Hepatocyte (in vitro differentiated cells): ENCODE measurements around the gene GJD2. TPM values are rescaled to one million over a fixed set of nuclear protein-coding genes. Genes with fewer than 3 reads are reported as not detected.

Source experiments
- DNase-seq: peaks from one replicate; pipeline ENCODE4 v3.0.0-alpha.2; 2016; ENCODE audit warnings: low spot score
- H2AFZ ChIP-seq: fragments of 200-600 bp; sonication (generic); 2 replicates; pipeline ENCODE4 v1.6.0; 2016; ENCODE audit warnings: antibody characterized with exemption, mild to moderate bottlenecking
- H3K27ac ChIP-seq: fragments of 200-600 bp; sonication (generic); 2 replicates; pipeline ENCODE4 v1.5.1; 2016; ENCODE audit warnings: mild to moderate bottlenecking
- H3K27me3 ChIP-seq: fragments of 200-600 bp; sonication (generic); 2 replicates; pipeline ENCODE4 v1.6.1; 2016
- H3K36me3 ChIP-seq: fragments of 200-600 bp; sonication (generic); replicated peaks from 2 replicates; pipeline ENCODE4 v1.5.1; 2016; ENCODE audit warnings: low read depth; ENCODE audit not compliant: insufficient read depth
- H3K4me1 ChIP-seq: fragments of 200-600 bp; sonication (generic); 2 replicates; pipeline ENCODE4 v1.5.1; 2016; ENCODE audit warnings: mild to moderate bottlenecking, moderate library complexity; ENCODE audit not compliant: insufficient read depth
- H3K4me2 ChIP-seq: fragments of 200-600 bp; sonication (generic); 2 replicates; pipeline ENCODE4 v1.6.0; 2016
- H3K4me3 ChIP-seq: fragments of 200-600 bp; sonication (generic); 2 replicates; pipeline ENCODE4 v1.5.1; 2016; ENCODE audit warnings: mild to moderate bottlenecking
- H3K79me2 ChIP-seq: fragments of 200-600 bp; sonication (generic); 2 replicates; pipeline ENCODE4 v1.6.0; 2017; ENCODE audit warnings: mild to moderate bottlenecking
- H3K9me2 ChIP-seq: fragments of 200-600 bp; sonication (generic); replicated peaks from 2 replicates; pipeline ENCODE4 v1.6.0; 2017; ENCODE audit warnings: mild to moderate bottlenecking; ENCODE audit not compliant: insufficient read depth
- H3K9me3 ChIP-seq: fragments of 200-600 bp; sonication (generic); 2 replicates; pipeline ENCODE4 v1.5.1; 2016; ENCODE audit warnings: low read depth, mild to moderate bottlenecking
- H4K20me1 ChIP-seq: fragments of 200-600 bp; sonication (generic); 2 replicates; pipeline ENCODE4 v1.6.0; 2016; ENCODE audit warnings: mild to moderate bottlenecking; ENCODE audit not compliant: insufficient read depth, poor library complexity, severe bottlenecking
- EZH2 ChIP-seq: fragments of 200-600 bp; sonication (generic); IDR thresholded peaks from 2 replicates; pipeline ENCODE4 v1.6.1; 2016; ENCODE audit warnings: antibody characterized with exemption, mild to moderate bottlenecking, borderline replicate concordance
- EZH2phosphoT487 ChIP-seq: fragments of 200-600 bp; sonication (generic); IDR thresholded peaks from one replicate; pipeline ENCODE4 v1.6.1; 2018; ENCODE audit warnings: antibody characterized with exemption, mild to moderate bottlenecking, low read depth, moderate library complexity; ENCODE audit not compliant: unreplicated experiment, severe bottlenecking
- WGBS: methylation state at CpG from one replicate; pipeline ENCODE4 v1.1.6; 2016; ENCODE audit warnings: low lambda C conversion rate; ENCODE audit errors: missing lambda C conversion rate; 5-methylcytosine and 5-hydroxymethylcytosine counted together
- polyA plus RNA-seq: library from polyadenylated mRNA; unstranded; fragments of >200 nt; fragmentation: Nextera tagmentation; extraction: Ambion mirVana; gene quantifications from 2 replicates; pipeline ENCODE4 v1.2.1, GENCODE V29; 2016
- total RNA-seq: library from RNA; depleted of rRNA; stranded (reverse); fragments of >200 nt; gene quantifications from 2 replicates; pipeline ENCODE4 v1.2.3, GENCODE V29; 2014
- TF ChIP-seq, protein P1 (sequence below): fragments of 200-600 bp; sonication (generic); IDR thresholded peaks from 2 replicates; pipeline ENCODE4 v1.5.1; 2016; ENCODE audit warnings: antibody characterized with exemption, mild to moderate bottlenecking; ENCODE audit not compliant: poor library complexity

Gene GJD2
- total and polyA plus RNA-seq, 2 experiments from 2014 or later: 0.07 TPM; not detected in 1

DNA sequence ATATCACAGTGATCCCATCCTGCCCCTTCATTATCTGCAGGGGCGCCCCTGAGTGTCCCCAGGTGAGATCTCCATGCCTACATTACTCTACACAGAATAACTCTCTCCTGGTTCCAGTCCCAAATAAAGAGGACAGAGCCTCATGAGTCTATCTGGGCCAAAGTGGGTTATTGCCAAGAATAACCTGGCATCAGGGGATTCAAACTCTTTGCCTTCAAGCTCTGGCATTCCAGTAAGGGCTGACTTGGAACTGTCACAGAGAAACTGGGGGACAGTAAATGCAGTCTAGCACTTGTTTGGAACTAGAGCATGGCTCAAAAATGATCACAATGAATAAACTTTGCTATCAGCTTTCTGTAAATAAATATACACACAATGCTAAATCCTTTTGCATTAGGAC lies 30.3 kb downstream of the GJD2 start:
- no peaks in the 10 kb centered on the region for H3K79me2 ChIP-seq
- no peak for DNase-seq
- no peaks in the 10 kb centered on the region for H3K36me3 ChIP-seq
- H3K4me1 ChIP-seq: peaks cover 13% of the 10 kb centered on the region
- H3K4me2 ChIP-seq: no peak overlapping the region
- TF ChIP-seq EZH2phosphoT487 (no peak), EZH2 (no peak)
- TF ChIP-seq, protein P1, sequence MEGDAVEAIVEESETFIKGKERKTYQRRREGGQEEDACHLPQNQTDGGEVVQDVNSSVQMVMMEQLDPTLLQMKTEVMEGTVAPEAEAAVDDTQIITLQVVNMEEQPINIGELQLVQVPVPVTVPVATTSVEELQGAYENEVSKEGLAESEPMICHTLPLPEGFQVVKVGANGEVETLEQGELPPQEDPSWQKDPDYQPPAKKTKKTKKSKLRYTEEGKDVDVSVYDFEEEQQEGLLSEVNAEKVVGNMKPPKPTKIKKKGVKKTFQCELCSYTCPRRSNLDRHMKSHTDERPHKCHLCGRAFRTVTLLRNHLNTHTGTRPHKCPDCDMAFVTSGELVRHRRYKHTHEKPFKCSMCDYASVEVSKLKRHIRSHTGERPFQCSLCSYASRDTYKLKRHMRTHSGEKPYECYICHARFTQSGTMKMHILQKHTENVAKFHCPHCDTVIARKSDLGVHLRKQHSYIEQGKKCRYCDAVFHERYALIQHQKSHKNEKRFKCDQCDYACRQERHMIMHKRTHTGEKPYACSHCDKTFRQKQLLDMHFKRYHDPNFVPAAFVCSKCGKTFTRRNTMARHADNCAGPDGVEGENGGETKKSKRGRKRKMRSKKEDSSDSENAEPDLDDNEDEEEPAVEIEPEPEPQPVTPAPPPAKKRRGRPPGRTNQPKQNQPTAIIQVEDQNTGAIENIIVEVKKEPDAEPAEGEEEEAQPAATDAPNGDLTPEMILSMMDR: no peak
- no peaks in the 10 kb centered on the region for H3K9me2 ChIP-seq
- H2AFZ ChIP-seq: no peak overlapping the region
- no peak overlapping the region for H3K4me3 ChIP-seq
- 88% methylated on average over 1 of the region's 1 CpG for WGBS
- no peaks in the 10 kb centered on the region for H3K9me3 ChIP-seq
- peaks cover 18% of the 10 kb centered on the region for H3K27me3 ChIP-seq
- no peaks in the 10 kb centered on the region for H4K20me1 ChIP-seq
- no peak overlapping the region for H3K27ac ChIP-seq

GRCh38 chr15:34722439-34722836 lies 32.4 kb downstream of the GJD2 start:
- H3K4me1 ChIP-seq: peaks cover 14% of the 10 kb centered on the region
- peak overlapping the region; percentile 72 for H3K4me2 ChIP-seq
- no peaks in the 10 kb centered on the region for H4K20me1 ChIP-seq
- no peaks in the 10 kb centered on the region for H3K9me2 ChIP-seq
- peak overlapping the region; percentile 60 for H2AFZ ChIP-seq
- H3K27me3 ChIP-seq: peaks cover 18% of the 10 kb centered on the region
- TF ChIP-seq, protein P1: no peak
- TF ChIP-seq EZH2phosphoT487 (no peak), EZH2 (no peak)
- 15% methylated on average over 4 of the region's 4 CpGs for WGBS
- H3K36me3 ChIP-seq: no peaks in the 10 kb centered on the region
- H3K4me3 ChIP-seq: no peak overlapping the region
- peak overlapping the region; percentile 56 for H3K27ac ChIP-seq
- no peak for DNase-seq
- no peaks in the 10 kb centered on the region for H3K9me3 ChIP-seq
- no peaks in the 10 kb centered on the region for H3K79me2 ChIP-seq

- WGBS: 4% methylated on average over 26 of the region's 30 CpGs
- DNase-seq: peak; percentile 52
- peak overlapping the region; percentile 72 for H3K4me2 ChIP-seq
- no peak overlapping the region for H3K4me3 ChIP-seq
- TF ChIP-seq EZH2phosphoT487 (no peak), EZH2 (no peak)
- TF ChIP-seq, protein P1: no peak
- H3K79me2 ChIP-seq: no peaks in the 10 kb centered on the region
- H3K4me1 ChIP-seq: peaks cover 14% of the 10 kb centered on the region
- no peaks in the 10 kb centered on the region for H3K9me3 ChIP-seq
- no peaks in the 10 kb centered on the region for H4K20me1 ChIP-seq
- no peaks in the 10 kb centered on the region for H3K36me3 ChIP-seq
- H3K9me2 ChIP-seq: no peaks in the 10 kb centered on the region
- peak overlapping the region; percentile 60 for H2AFZ ChIP-seq
- H3K27me3 ChIP-seq: peaks cover 18% of the 10 kb centered on the region
- peak overlapping the region; percentile 56 for H3K27ac ChIP-seq
These were observed 32.9 kb downstream of the GJD2 start for GRCh38 chr15:34721802-34722438.
